Measurements from ENCODE around the gene OLAH.

Gene OLAH

DNA sequence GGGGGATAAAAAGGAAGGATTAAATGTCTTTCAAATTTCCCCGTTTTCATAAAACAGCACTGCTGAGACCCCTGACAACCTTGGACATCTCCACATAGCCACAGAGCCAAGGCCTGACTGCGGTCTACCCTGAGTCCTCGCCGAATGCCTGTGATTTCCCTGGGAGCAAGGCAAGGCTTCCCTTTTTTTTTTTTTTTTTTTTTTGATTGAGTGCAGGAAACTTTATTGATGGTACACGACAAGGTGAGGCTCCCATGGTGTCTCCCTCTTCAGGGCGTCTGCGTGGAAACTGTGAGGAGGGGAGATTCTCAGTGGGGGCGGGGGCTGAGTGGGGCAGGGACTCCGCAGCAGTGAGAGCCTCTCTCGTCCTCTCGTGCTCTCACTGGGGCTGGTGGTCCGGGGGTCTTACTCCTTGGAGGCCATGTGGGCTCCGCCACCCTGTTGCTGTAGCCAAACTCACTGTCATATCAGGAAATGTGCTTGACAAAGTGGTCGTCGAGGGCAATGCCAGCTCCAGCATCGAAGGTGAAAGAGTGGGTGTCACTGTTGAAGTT lies 49.2 kb downstream of the OLAH start:
- TF ChIP-seq, protein P1, sequence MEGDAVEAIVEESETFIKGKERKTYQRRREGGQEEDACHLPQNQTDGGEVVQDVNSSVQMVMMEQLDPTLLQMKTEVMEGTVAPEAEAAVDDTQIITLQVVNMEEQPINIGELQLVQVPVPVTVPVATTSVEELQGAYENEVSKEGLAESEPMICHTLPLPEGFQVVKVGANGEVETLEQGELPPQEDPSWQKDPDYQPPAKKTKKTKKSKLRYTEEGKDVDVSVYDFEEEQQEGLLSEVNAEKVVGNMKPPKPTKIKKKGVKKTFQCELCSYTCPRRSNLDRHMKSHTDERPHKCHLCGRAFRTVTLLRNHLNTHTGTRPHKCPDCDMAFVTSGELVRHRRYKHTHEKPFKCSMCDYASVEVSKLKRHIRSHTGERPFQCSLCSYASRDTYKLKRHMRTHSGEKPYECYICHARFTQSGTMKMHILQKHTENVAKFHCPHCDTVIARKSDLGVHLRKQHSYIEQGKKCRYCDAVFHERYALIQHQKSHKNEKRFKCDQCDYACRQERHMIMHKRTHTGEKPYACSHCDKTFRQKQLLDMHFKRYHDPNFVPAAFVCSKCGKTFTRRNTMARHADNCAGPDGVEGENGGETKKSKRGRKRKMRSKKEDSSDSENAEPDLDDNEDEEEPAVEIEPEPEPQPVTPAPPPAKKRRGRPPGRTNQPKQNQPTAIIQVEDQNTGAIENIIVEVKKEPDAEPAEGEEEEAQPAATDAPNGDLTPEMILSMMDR (conservative IDR thresholded peaks at IDR 0.05; ENCODE audit: low read depth, low read length) = no peak

DNA sequence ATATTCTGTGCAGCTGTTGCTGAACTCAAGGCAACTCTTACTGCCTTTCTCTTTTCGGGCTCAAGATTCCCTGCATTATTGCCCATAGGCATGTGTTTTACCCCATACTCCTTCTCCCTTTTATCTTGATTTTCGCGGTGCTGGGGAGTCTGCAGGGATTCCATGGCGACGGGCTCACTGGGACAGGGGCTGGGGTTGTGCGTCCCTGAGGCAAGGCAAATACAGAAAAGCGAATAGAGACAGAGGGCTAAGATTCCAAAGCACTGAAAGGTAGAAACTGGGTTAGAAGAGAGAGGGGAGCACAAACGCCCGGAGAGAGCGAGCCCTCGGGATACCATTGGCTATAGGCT lies 52.9 kb downstream of the OLAH start:
- TF ChIP-seq, protein P1 (conservative IDR thresholded peaks at IDR 0.05; ENCODE audit: low read depth, low read length) = no peak
- no peak for DNase-seq (ENCODE audit: low read depth)

More for the DNA sequence above, 49.2 kb downstream of the OLAH start:
- no peak for DNase-seq (ENCODE audit: low read depth)
- H3K4me3 ChIP-seq (ENCODE audit: low read depth, low read length) = no peak overlapping the region

DNA sequence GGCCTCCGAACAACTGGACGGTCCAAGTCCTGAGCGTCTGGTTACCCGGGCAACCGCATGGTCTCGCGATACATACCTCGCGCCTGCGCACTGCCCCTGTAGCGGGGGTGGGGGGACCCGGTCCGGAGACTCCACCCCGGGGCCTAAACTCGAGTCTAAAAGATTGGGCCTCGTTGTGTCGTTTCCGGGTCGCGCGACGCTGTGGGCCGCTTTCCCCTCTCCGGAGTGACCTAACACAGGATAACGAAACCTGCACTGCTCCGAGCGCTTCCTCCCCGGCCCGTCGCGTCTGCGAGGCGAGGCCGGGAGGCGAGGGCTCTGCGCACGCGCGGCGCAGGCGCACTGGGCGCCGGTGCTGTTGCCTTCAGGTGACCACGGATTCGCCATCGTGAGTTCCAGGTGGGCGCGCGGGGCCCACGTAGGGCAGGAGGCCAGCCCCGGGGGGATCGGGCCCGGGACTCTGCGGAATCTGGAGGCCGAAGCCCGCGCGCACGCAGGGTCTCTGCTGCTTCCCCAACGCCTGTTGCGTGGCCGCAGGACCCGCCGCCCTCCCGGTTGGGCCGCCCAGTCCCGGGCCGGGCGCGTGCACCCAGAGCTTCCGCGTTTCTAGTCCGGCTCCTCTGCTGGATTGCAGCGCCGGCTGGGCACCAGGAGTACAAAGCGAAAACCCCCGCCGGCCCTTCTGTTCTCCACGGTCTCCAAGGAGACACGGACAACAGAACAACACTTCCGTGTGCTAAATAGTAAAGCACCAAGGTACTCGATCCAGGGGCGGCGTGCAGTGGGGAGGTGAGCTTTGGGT lies 53.5 kb downstream of the OLAH start, which contains the start of gene RPP38:
TSS of gene RPP38 (plus strand) at position 345 of the 802 bp plus-strand sequence. CDS start 5,960 bp downstream, outside the sequence.
- DNase-seq (ENCODE audit: low read depth) = peak; percentile 98
- TF ChIP-seq, protein P1 (conservative IDR thresholded peaks at IDR 0.05; ENCODE audit: low read depth, low read length) = no peak
- peak within 1 kb of the TSS; percentile 91 for H3K4me3 ChIP-seq (ENCODE audit: low read depth, low read length)

More for the DNA sequence above, 52.9 kb downstream of the OLAH start:
- peak overlapping the region; percentile 91 for H3K4me3 ChIP-seq (ENCODE audit: low read depth, low read length)

DNA sequence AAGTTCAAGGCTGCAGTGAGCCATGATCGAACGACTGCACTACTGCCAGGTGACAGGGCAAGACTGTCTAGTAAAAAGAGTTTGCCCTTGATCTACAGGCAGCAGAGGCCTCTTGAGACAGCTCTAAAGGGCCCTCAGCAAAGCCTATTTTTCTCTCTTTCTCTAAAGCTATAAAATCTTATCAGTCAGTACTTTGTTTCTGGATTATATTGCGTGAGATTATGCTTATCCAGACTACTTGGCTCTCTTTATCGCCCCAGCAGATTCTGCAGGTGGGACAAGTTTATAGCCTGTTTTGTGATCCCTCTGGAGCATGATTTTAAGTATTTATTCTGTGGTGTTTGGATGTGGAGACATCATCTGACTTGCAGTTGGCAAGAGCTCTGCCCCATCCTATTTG lies 56.1 kb downstream of the OLAH start:
- TF ChIP-seq, protein P1 (conservative IDR thresholded peaks at IDR 0.05; ENCODE audit: low read depth, low read length) = no peak
- no peak for DNase-seq (ENCODE audit: low read depth)
- H3K4me3 ChIP-seq (ENCODE audit: low read depth, low read length) = no peak overlapping the region

DNA sequence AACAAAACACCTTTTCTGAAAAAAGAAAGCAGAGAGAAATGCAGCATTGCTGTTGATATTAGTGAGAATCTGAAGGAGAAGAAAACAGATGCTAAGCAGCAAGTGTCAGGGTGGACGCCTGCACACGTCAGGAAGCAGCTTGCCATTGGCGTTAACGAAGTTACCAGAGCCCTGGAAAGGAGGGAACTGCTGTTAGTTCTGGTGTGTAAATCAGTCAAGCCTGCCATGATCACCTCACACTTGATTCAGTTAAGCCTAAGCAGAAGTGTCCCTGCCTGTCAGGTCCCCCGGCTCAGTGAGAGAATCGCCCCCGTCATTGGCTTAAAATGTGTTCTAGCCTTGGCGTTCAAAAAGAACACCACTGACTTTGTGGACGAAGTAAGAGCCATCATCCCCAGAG lies 59.8 kb downstream of the OLAH start:
- no peak for DNase-seq (ENCODE audit: low read depth)
- no peak overlapping the region for H3K4me3 ChIP-seq (ENCODE audit: low read depth, low read length)
- TF ChIP-seq, protein P1 (conservative IDR thresholded peaks at IDR 0.05; ENCODE audit: low read depth, low read length) = no peak

DNA sequence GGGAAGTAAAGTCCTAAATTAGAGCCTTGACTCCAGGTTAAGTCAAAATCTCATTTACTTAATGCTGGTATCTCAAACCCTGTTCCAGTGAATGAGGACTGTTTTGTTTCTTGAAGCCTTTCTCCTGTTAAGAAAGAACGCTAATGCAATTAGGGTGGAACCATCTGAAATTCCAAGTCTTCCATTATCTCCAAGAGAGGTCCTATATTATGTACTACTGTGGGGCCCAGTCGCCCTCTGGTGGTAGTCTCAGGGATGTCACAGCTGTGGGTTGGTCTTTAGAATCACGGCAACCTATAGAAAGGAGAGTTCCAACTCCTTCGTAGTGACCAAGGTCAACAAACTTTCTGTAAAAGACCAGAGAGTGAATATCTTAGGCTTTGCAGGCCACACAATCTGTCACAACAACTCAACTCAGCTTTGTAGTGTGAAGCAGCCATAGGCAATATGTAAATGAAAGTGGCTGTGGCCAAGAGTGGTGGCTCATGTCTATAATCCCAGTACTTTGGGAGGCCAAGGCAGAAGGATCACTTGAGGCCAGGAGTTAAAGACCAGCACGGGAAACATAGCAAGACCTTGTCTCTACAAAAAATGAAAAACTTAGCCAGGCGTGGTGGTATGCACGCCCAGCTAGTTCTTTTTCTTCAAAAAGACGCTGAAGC lies 62.7 kb downstream of the OLAH start:
- TF ChIP-seq, protein P1 (conservative IDR thresholded peaks at IDR 0.05; ENCODE audit: low read depth, low read length) = peak; percentile 98
- H3K4me3 ChIP-seq (ENCODE audit: low read depth, low read length) = no peak overlapping the region
- DNase-seq (ENCODE audit: low read depth) = peak; percentile 88

All from choroid plexus epithelial cell (primary cell).